HG03135 (cell line): ENCODE data around the gene NRAS.
"Not testable (repeated sequence)": the region's sequence is repeated elsewhere in the genome, so short reads cannot be mapped to it uniquely, and the experiment has no call there.

Source experiments
- ATAC-seq: cut with Tn5 transposase; IDR thresholded peaks from one replicate; pipeline ENCODE4 v1.9.1; 2021; ENCODE audit warnings: mild to moderate bottlenecking, moderate library complexity; ENCODE audit not compliant: unreplicated experiment

The NRAS gene

GRCh38 chr1:114716304-114717170 lies at the start of gene NRAS:
Gene NRAS (minus strand): TSS chr1:114716771. CDS start chr1:114716160, 611 bp downstream.
- peak; percentile 90 for ATAC-seq

GRCh38 chr1:114764689-114765088 lies 48.1 kb upstream of the NRAS start:
- no peak for ATAC-seq

- no peak for ATAC-seq
Observed at GRCh38 chr1:114758256-114758832, 41.8 kb upstream of the NRAS start.

- ATAC-seq, result peak; percentile 76
Observed at GRCh38 chr1:114757455-114758255, 41.1 kb upstream of the NRAS start, which contains the start of gene CSDE1. Gene CSDE1 (minus strand): TSS chr1:114757984. CDS start chr1:114739890, 18,094 bp downstream.

GRCh38 chr1:114756949-114757454 lies 40.4 kb upstream of the NRAS start:
- ATAC-seq, result peak; percentile 12

GRCh38 chr1:114756009-114756892 lies 39.7 kb upstream of the NRAS start:
- peak; percentile 38 for ATAC-seq

GRCh38 chr1:114755006-114755931 lies 38.7 kb upstream of the NRAS start:
- ATAC-seq, result no peak

- not testable (repeated sequence) for ATAC-seq
Observed at GRCh38 chr1:114753702-114754101, 37.1 kb upstream of the NRAS start.

GRCh38 chr1:114753143-114753542 lies 36.6 kb upstream of the NRAS start:
- no peak for ATAC-seq

GRCh38 chr1:114750780-114751179 lies 34.2 kb upstream of the NRAS start:
- ATAC-seq, result no peak

- no peak for ATAC-seq
Observed at GRCh38 chr1:114749835-114750234, 33.3 kb upstream of the NRAS start.

- ATAC-seq, result no peak
Observed at GRCh38 chr1:114746450-114747121, 30.0 kb upstream of the NRAS start.

GRCh38 chr1:114745291-114745690 lies 28.7 kb upstream of the NRAS start:
- no peak for ATAC-seq

GRCh38 chr1:114741963-114742746 lies 25.6 kb upstream of the NRAS start:
- no peak for ATAC-seq

GRCh38 chr1:114740331-114740730 lies 23.8 kb upstream of the NRAS start:
- ATAC-seq, result no peak

GRCh38 chr1:114737314-114737849 lies 20.8 kb upstream of the NRAS start:
- ATAC-seq, result no peak

GRCh38 chr1:114735479-114735878 lies 18.9 kb upstream of the NRAS start:
- no peak for ATAC-seq
